SU-DHL-6 (cell line): ENCODE measurements around the gene TEAD1.

ENCODE experiments used
- CTCF ChIP-seq: fragments of 200-600 bp; sonication (generic); IDR thresholded peaks from one replicate; pipeline ENCODE4 v1.5.1; 2017; ENCODE audit warnings: antibody characterized with exemption, mild to moderate bottlenecking, low read length, moderate library complexity; ENCODE audit not compliant: insufficient read depth, poor library complexity, severe bottlenecking
- EZH2phosphoT487 ChIP-seq: fragments of 200-600 bp; sonication (generic), shearing (Covaris generic); conservative IDR thresholded peaks from 2 replicates; pipeline ENCODE4 v1.6.1; 2018; ENCODE audit warnings: mild to moderate bottlenecking, antibody characterized with exemption, low read length, moderate library complexity, mixed read lengths

- no peak for TF ChIP-seq EZH2phosphoT487
- TF ChIP-seq CTCF, result no peak
These were observed 179.6 kb downstream of the TEAD1 start for GRCh38 chr11:12853652-12854296.
